Epithelial cell of proximal tubule (primary cell): ENCODE results near the gene ARL8A. TPM values are rescaled to one million over a fixed set of nuclear protein-coding genes. Genes with fewer than 3 reads are reported as not detected.
"Not testable (repeated sequence)": the region's sequence is repeated elsewhere in the genome, so short reads cannot be mapped to it uniquely, and the experiment has no call there.

Experiments used
- DNase-seq: peaks from one replicate; pipeline ENCODE4 v3.0.0-alpha.2; 2011; ENCODE audit warnings: low read depth
- H3K4me3 ChIP-seq: 2 replicates; pipeline ENCODE4 v1.5.1; 2011; ENCODE audit warnings: low read depth, mild to moderate bottlenecking, low read length
- CTCF ChIP-seq: conservative IDR thresholded peaks from 2 replicates; pipeline ENCODE4 v1.5.1; 2012; ENCODE audit warnings: low read depth, mild to moderate bottlenecking, low read length
- total RNA-seq: library from RNA; depleted of rRNA; stranded (reverse); fragments of >200 nt; gene quantifications from 2 replicates; pipeline ENCODE4 v1.2.3, GENCODE V29; 2015

Gene ARL8A
- 33.8 and 47.0 TPM in 2 replicates for total RNA-seq

- DNase-seq = no peak
- TF ChIP-seq CTCF = no peak
- peak within 1 kb of the TSS; percentile 96 for H3K4me3 ChIP-seq
Measured at GRCh38 chr1:202144402-202145067, at the start of gene ARL8A. TSS of gene ARL8A (minus strand) at chr1:202144737. CDS start at chr1:202144572, 165 bp downstream.

GRCh38 chr1:202194328-202194648 is 49.8 kb upstream of the ARL8A start:
- no peak overlapping the region for H3K4me3 ChIP-seq
- TF ChIP-seq CTCF = no peak
- DNase-seq = no peak

- H3K4me3 ChIP-seq = no peak within 1 kb of the TSS
- no peak for DNase-seq
- TF ChIP-seq CTCF = no peak
Measured at GRCh38 chr1:202193614-202194327, 49.2 kb upstream of the ARL8A start, which contains the start of gene LGR6. TSS of gene LGR6 (plus strand) at chr1:202193799. CDS start at chr1:202193990, 191 bp downstream.

GRCh38 chr1:202192770-202193613 is 48.5 kb upstream of the ARL8A start:
- H3K4me3 ChIP-seq = no peak overlapping the region
- TF ChIP-seq CTCF = peak; percentile 87
- DNase-seq = no peak

- not testable (repeated sequence) for DNase-seq, H3K4me3 ChIP-seq
Measured at GRCh38 chr1:202191391-202191790, 46.9 kb upstream of the ARL8A start.

- no peak for DNase-seq
Measured at GRCh38 chr1:202189918-202190715, 45.6 kb upstream of the ARL8A start.

More at GRCh38 chr1:202189918-202190715, 45.6 kb upstream of the ARL8A start:
- TF ChIP-seq CTCF = peak; percentile 31
- H3K4me3 ChIP-seq = no peak overlapping the region
